Chondrocyte (in vitro differentiated cells): ENCODE results near the gene TEAD1. TPM values are rescaled to one million over a fixed set of nuclear protein-coding genes. Genes with fewer than 3 reads are reported as not detected.

Experiments
- DNase-seq: peaks from one replicate; pipeline ENCODE4 v3.0.0; 2021; ENCODE audit warnings: mixed read lengths, low spot score
- H3K27ac Mint-ChIP-seq: one replicate; pipeline ENCODE4 v1.8.0; 2021; ENCODE audit warnings: mild to moderate bottlenecking, moderate library complexity, mixed read lengths; ENCODE audit not compliant: unreplicated experiment
- H3K27me3 Mint-ChIP-seq: 2 replicates; pipeline ENCODE4 v1.8.0; 2021; ENCODE audit warnings: low read depth, mixed read lengths
- H3K36me3 Mint-ChIP-seq: 2 replicates; pipeline ENCODE4 v1.8.0; 2021; ENCODE audit warnings: low read depth, mixed read lengths
- H3K4me1 Mint-ChIP-seq: 2 replicates; pipeline ENCODE4 v1.8.0; 2021; ENCODE audit warnings: low read depth, mild to moderate bottlenecking, mixed read lengths
- H3K4me3 Mint-ChIP-seq: one replicate; pipeline ENCODE4 v1.8.0; 2021; ENCODE audit warnings: mild to moderate bottlenecking, moderate library complexity, mixed read lengths; ENCODE audit not compliant: unreplicated experiment
- H3K9me3 Mint-ChIP-seq: 2 replicates; pipeline ENCODE4 v1.8.0; 2021; ENCODE audit warnings: low read depth, mixed read lengths
- long read RNA-seq: library from polyadenylated mRNA; stranded (forward); transcript quantifications from one replicate; pipeline ENCODE4 v2.0.0, GENCODE V29; 2021
- total RNA-seq: library from RNA; stranded (reverse); gene quantifications from 3 replicates; pipeline ENCODE4 v1.2.1, GENCODE V29; 2021
- TF ChIP-seq, protein P1 (sequence below): fragments of 200-600 bp; sonication (generic); IDR thresholded peaks from 2 replicates; pipeline ENCODE4 v1.5.0; 2021; ENCODE audit warnings: antibody characterized with exemption, mild to moderate bottlenecking, moderate library complexity

Gene TEAD1
- total RNA-seq: 128 to 137 TPM (median 135 TPM) in 3 replicates
- long read RNA-seq, partial matches to known transcripts: 0 of 18 reads
- long read RNA-seq, other reads (novel, unspliced or antisense): 18 of 18 reads

DNA sequence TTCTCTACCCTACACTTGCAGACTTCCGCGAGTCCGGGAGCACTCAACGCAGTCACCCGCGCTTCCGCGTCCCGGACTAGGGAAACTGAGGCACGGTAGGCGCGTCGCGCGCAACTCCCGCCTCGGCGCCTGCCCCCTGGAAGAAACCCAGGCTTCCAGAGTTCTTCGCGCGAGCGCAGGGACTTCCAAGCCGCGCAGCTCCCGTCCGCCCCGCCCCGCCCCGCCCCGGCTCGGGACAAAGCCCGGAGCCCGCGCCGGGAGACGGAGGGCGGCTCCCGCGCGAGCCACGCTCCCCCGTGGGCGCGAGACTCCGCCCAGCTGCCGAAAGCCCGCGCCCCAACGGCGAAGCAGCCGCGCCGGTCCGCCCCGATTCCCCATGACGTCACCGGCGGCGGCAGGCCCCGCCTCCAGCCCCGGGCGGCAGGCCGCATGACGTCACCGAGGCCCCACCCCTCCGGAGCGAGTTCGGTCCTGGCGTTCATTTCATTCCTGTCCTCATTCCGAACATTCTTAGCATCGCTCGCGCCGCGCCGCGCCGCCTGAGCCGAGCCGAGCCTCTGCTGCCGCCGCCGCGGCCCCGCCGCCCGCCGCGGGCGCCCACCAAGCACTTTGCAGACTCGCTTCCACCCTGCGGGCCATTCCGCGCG, at the start of gene TEAD1:
Gene TEAD1, plus strand, starts transcription at position 498 of the 647 bp plus-strand sequence.
- no peaks in the 10 kb centered on the region for H3K36me3 Mint-ChIP-seq
- no peaks in the 10 kb centered on the region for H3K27me3 Mint-ChIP-seq
- peak within 1 kb of the TSS; percentile 89 for H3K4me3 Mint-ChIP-seq
- TF ChIP-seq, protein P1, sequence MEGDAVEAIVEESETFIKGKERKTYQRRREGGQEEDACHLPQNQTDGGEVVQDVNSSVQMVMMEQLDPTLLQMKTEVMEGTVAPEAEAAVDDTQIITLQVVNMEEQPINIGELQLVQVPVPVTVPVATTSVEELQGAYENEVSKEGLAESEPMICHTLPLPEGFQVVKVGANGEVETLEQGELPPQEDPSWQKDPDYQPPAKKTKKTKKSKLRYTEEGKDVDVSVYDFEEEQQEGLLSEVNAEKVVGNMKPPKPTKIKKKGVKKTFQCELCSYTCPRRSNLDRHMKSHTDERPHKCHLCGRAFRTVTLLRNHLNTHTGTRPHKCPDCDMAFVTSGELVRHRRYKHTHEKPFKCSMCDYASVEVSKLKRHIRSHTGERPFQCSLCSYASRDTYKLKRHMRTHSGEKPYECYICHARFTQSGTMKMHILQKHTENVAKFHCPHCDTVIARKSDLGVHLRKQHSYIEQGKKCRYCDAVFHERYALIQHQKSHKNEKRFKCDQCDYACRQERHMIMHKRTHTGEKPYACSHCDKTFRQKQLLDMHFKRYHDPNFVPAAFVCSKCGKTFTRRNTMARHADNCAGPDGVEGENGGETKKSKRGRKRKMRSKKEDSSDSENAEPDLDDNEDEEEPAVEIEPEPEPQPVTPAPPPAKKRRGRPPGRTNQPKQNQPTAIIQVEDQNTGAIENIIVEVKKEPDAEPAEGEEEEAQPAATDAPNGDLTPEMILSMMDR: no peak
- peak within 1 kb of the TSS; percentile 97 for H3K27ac Mint-ChIP-seq
- no peaks in the 10 kb centered on the region for H3K9me3 Mint-ChIP-seq
- H3K4me1 Mint-ChIP-seq: peaks cover 39% of the 10 kb centered on the region
- DNase-seq: peak; percentile 99

DNA sequence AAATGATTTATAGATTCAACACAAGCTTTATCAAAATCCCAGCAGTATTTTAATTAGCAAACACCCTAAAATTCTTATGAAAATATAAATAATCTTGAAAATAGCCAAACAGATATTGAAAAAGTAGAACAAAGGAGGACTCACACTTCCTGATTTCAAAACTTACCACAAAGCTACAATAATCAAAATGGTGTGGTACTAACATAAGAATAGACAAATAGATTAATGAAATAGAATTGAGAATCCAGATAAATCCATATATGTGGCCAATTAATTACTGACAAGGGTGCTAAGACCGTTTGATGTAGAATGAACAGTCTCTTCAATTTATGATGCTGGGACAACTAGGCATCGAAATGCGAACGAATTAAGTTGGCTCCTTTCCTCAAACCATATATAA, 49.6 kb upstream of the TEAD1 start:
- no peak overlapping the region for H3K27ac Mint-ChIP-seq
- peaks cover 35% of the 10 kb centered on the region for H3K9me3 Mint-ChIP-seq
- H3K27me3 Mint-ChIP-seq: no peaks in the 10 kb centered on the region
- H3K36me3 Mint-ChIP-seq: peaks cover 11% of the 10 kb centered on the region
- no peak overlapping the region for H3K4me3 Mint-ChIP-seq
- H3K4me1 Mint-ChIP-seq: peaks cover 25% of the 10 kb centered on the region
- TF ChIP-seq, protein P1: no peak
- no peak for DNase-seq

DNA sequence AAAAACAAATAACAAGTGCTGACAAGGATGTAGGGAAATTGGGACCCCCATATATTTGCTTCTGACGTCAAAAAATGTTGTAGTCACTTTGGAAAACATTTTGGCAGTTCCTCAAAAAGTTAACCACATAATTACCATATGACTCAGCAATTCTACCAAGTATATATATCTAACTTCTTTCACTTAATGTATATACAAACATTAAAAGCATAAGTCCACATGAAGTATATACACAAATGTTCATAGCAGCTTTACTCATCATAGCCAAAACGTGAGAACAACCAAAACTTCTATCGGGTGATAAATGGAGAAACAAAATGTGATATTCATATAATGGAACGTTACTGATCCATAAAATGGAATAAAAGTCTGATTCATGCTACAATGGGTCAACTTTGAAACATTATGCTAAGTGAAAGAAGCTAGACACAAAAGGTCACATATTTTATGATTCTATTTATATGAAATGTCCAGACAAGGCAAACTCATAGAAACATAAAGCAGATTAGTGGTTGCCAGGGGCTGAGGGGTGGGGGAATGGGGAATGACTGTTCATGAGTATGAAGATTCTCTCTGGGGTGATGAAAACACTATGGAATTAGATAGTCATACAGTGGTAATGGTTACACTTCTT, 48.7 kb upstream of the TEAD1 start:
- H3K4me1 Mint-ChIP-seq: peaks cover 29% of the 10 kb centered on the region
- H3K36me3 Mint-ChIP-seq: peaks cover 11% of the 10 kb centered on the region
- no peak overlapping the region for H3K4me3 Mint-ChIP-seq
- no peak for DNase-seq
- TF ChIP-seq, protein P1: no peak
- H3K27ac Mint-ChIP-seq: peak overlapping the region; percentile 91
- H3K9me3 Mint-ChIP-seq: peaks cover 35% of the 10 kb centered on the region
- H3K27me3 Mint-ChIP-seq: no peaks in the 10 kb centered on the region

DNA sequence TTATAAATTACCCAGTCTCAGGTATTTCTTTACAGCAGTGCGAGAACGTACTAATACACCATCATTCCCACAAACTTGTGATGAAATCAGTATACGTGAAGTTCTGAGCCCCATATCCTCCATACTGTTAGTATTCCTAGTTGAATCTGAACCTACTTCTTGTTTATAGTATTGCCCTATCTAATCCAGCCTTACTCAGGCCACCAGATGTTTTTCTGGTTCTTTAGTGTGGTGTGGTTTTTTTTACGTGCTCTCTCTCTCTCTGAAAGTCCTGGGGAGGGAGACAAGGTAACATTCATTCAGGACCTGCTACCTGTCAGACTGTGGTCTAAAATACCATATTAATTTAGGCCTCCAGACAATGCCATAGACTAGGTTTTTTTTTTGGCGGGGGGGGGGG, 47.6 kb upstream of the TEAD1 start:
- peaks cover 29% of the 10 kb centered on the region for H3K4me1 Mint-ChIP-seq
- TF ChIP-seq, protein P1: no peak
- no peak overlapping the region for H3K4me3 Mint-ChIP-seq
- peaks cover 11% of the 10 kb centered on the region for H3K36me3 Mint-ChIP-seq
- no peak for DNase-seq
- peaks cover 32% of the 10 kb centered on the region for H3K9me3 Mint-ChIP-seq
- H3K27me3 Mint-ChIP-seq: no peaks in the 10 kb centered on the region
- peak overlapping the region; percentile 91 for H3K27ac Mint-ChIP-seq

DNA sequence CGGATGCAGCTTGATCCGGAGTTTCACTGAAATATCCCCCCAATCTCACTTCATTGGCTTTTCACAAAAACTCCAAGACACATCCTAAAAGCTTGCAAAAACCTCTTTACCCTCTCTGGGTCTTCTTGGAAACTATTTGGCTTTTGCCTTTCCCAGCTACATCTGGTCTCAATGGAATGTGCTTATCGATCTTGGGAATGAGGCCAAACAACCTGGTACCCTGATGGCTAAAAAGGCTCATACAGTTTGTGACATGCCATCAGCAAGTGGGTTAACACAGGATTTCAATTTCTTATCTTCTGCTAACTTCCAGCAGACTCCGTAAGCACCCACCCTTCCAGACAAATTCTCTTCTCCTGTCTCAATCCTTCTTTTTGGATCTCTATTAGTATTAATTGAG, 45.9 kb upstream of the TEAD1 start:
- Mint-ChIP-seq H3K4me3 (no peak overlapping the region), H3K9me3 (peaks cover 26% of the 10 kb centered on the region), H3K27ac (no peak overlapping the region), H3K36me3 (peaks cover 10% of the 10 kb centered on the region), H3K27me3 (no peaks in the 10 kb centered on the region), H3K4me1 (peaks cover 29% of the 10 kb centered on the region)
- no peak for DNase-seq
- TF ChIP-seq, protein P1: no peak
